Spleen (tissue), 13 donors: Measurements from ENCODE around the gene ZBED2. TPM values are rescaled to one million over a fixed set of nuclear protein-coding genes. Genes with fewer than 3 reads are reported as not detected.
"Not testable (repeated sequence)": the region's sequence is repeated elsewhere in the genome, so short reads cannot be mapped to it uniquely, and the experiment has no call there.

Source experiments
- DNase-seq: peaks from one replicate; pipeline ENCODE4 v3.0.0-alpha.2; 2020
- H3K27ac ChIP-seq, 8 donors: fragments of 200-600 bp; sonication (generic) in 7 of 8; 1 replicate in 4 of 8; 2 replicates in 4 of 8; pipeline versions ENCODE4 v1.5.0 to v1.8.0; 2016 to 2021; ENCODE audit warnings: inconsistent platforms in 4 of 8, mild to moderate bottlenecking in 4 of 8, moderate library complexity in 1 of 8
- H3K27me3 ChIP-seq, 7 donors: fragments of 200-600 bp; sonication (generic) in 6 of 7; replicated peaks in 1 of 7; 1 replicate in 4 of 7; 2 replicates in 3 of 7; pipeline versions ENCODE4 v1.5.0 to v1.8.0; 2016 to 2021; ENCODE audit warnings: inconsistent platforms in 3 of 7, mild to moderate bottlenecking in 1 of 7
- H3K36me3 ChIP-seq, 6 donors: fragments of 200-600 bp; sonication (generic) in 5 of 6; 1 replicate in 4 of 6; 2 replicates in 2 of 6; pipeline versions ENCODE4 v1.5.0 to v1.8.0; 2016 to 2021; ENCODE audit warnings: inconsistent platforms in 2 of 6
- H3K4me1 ChIP-seq, 6 donors: fragments of 200-600 bp; sonication (generic) in 5 of 6; 1 replicate in 3 of 6; 2 replicates in 3 of 6; pipeline versions ENCODE4 v1.5.0 to v1.8.0; 2016 to 2021; ENCODE audit warnings: inconsistent platforms in 3 of 6
- H3K4me3 ChIP-seq, 8 donors: fragments of 200-600 bp; sonication (generic) in 7 of 8; 1 replicate in 4 of 8; 2 replicates in 4 of 8; pipeline versions ENCODE4 v1.5.0 to v1.8.0; 2016 to 2021; ENCODE audit warnings: inconsistent platforms in 4 of 8, mild to moderate bottlenecking in 4 of 8, moderate library complexity in 2 of 8
- H3K9me3 ChIP-seq, 8 donors: fragments of 200-600 bp; sonication (generic) in 7 of 8; 1 replicate in 4 of 8; 2 replicates in 4 of 8; pipeline versions ENCODE4 v1.5.0 to v1.8.0; 2016 to 2021; ENCODE audit warnings: inconsistent platforms in 4 of 8
- POLR2A ChIP-seq, 3 donors: fragments of 450-650 bp; IDR thresholded peaks; one replicate each; pipeline ENCODE4 v1.5.1; 2017; ENCODE audit warnings: antibody characterized with exemption in 3 of 3, mild to moderate bottlenecking in 1 of 3
- POLR2AphosphoS5 ChIP-seq, 3 donors: sonication (generic); formaldehyde crosslinking; IDR thresholded peaks; one replicate each; pipeline ENCODE4 v1.5.1; 2017; ENCODE audit warnings: antibody characterized with exemption in 3 of 3
- WGBS, 5 donors: extraction: QIAGEN DNeasy Blood & Tissue Kit in 3 of 5; methylation state at CpG; one replicate each; pipeline versions ENCODE4 v1.1.5 to v1.1.7; 2013 to 2018; 5-methylcytosine and 5-hydroxymethylcytosine counted together
- intact Hi-C: fragments of 100-400 bp; cut with DNase I; formaldehyde crosslinking; loops from one replicate; pipeline ENCODE4 v1.15.0; 2023; ENCODE audit warnings: low total_unique reads
- long read RNA-seq, 2 donors: transcript quantifications; one replicate each; lab custom pipeline, GENCODE V29; 2026
- polyA plus RNA-seq, 3 donors: library from polyadenylated mRNA; stranded (reverse); fragments of 200-250 nt; gene quantifications; one replicate each; pipeline ENCODE4 v1.2.1, GENCODE V29; 2013
- total RNA-seq, 7 donors: library from RNA; depleted of rRNA in 3 of 7; stranded (reverse); fragments of >200 nt in 3 of 7; fragmentation: NEBNext Ultra II Directional in 4 of 7; extraction: Animal tissue kit (Norgen Biotek cat#: 25700) in 4 of 7; gene quantifications; one replicate each; pipeline versions ENCODE4 v1.1.0 to v1.2.1, GENCODE V29; 2016 to 2021
- TF ChIP-seq, protein P1 (sequence below), 11 experiments: fragments of 200-600 bp in 7 of 11; fragments of 450-650 bp in 4 of 11; sonication (generic) in 4 of 11; IDR thresholded peaks in 8 of 11; conservative IDR thresholded peaks in 3 of 11; 1 replicate in 7 of 11; 2 replicates in 4 of 11; pipeline versions ENCODE4 v1.4.0 to v1.8.0; 2016 to 2021; ENCODE audit warnings: antibody characterized with exemption in 11 of 11, inconsistent platforms in 4 of 11, mild to moderate bottlenecking in 1 of 11
- donor health status: healthy with polysubstance abuse.
- donor health status: DM: no; HTN: no; CAD: no; lungs with moderate emphysema.
- donor health status: DM: no; HTN: no; CAD: no.
- donor health status: Bipolar disorder and iron deficiency.
- donor health status: healthy.
- donor health status: DM: no; HTN: no; CAD: no.
- donor health status: DM: yes; HTN: yes; CAD: no.

The ZBED2 gene, protein sequence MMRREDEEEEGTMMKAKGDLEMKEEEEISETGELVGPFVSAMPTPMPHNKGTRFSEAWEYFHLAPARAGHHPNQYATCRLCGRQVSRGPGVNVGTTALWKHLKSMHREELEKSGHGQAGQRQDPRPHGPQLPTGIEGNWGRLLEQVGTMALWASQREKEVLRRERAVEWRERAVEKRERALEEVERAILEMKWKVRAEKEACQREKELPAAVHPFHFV
- total RNA-seq (under 1 TPM in 1 of 7 donors, not detected in 6; 0.28 TPM), polyA plus RNA-seq (under 1 TPM; 0.20 to 0.80 (median 0.29) TPM)
- long read RNA-seq, donor 1: 0 reads
- long read RNA-seq, donor 2: 0 reads

GRCh38 chr3:111595232-111595631 is at the start of gene ZBED2:
ZBED2 (minus strand) TSS chr3:111595346; CDS start chr3:111594201, 1,145 bp downstream.
- TF ChIP-seq POLR2AphosphoS5 (IDR thresholded peaks at IDR 0.05) (no peak), POLR2A (IDR thresholded peaks at IDR 0.05) (no peak)
- TF ChIP-seq, protein P1, sequence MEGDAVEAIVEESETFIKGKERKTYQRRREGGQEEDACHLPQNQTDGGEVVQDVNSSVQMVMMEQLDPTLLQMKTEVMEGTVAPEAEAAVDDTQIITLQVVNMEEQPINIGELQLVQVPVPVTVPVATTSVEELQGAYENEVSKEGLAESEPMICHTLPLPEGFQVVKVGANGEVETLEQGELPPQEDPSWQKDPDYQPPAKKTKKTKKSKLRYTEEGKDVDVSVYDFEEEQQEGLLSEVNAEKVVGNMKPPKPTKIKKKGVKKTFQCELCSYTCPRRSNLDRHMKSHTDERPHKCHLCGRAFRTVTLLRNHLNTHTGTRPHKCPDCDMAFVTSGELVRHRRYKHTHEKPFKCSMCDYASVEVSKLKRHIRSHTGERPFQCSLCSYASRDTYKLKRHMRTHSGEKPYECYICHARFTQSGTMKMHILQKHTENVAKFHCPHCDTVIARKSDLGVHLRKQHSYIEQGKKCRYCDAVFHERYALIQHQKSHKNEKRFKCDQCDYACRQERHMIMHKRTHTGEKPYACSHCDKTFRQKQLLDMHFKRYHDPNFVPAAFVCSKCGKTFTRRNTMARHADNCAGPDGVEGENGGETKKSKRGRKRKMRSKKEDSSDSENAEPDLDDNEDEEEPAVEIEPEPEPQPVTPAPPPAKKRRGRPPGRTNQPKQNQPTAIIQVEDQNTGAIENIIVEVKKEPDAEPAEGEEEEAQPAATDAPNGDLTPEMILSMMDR (IDR thresholded peaks at IDR 0.05 in 8 of 11, conservative IDR thresholded peaks at IDR 0.05 in 3 of 11): no peak
- Histone ChIP-seq H3K27ac (no peak within 1 kb of the TSS), H3K4me1 (peaks cover 0 to 22% (median 1%) of the 10 kb centered on the region in 6 donors), H3K4me3 (no peak within 1 kb of the TSS), H3K36me3 (peaks cover 0 to 11% (median 0%) of the 10 kb centered on the region in 6 donors), H3K9me3 (no peaks in the 10 kb centered on the region), H3K27me3 (no peaks in the 10 kb centered on the region)
- DNase-seq: no peak
- intact Hi-C loops: no loop called here
- WGBS, 5 donors: 54 to 70% (median 61%) methylated on average over 2 of the region's 2 CpGs

- TF ChIP-seq POLR2AphosphoS5 (IDR thresholded peaks at IDR 0.05) (no peak), POLR2A (IDR thresholded peaks at IDR 0.05) (no peak)
- TF ChIP-seq, protein P1 (IDR thresholded peaks at IDR 0.05 in 8 of 11, conservative IDR thresholded peaks at IDR 0.05 in 3 of 11): no peak
- no peak for DNase-seq
- Histone ChIP-seq H3K4me3 (no peak overlapping the region), H3K27me3 (no peaks in the 10 kb centered on the region), H3K36me3 (peaks cover 0 to 26% (median 0%) of the 10 kb centered on the region in 6 donors), H3K9me3 (peaks cover 0 to 22% (median 18%) of the 10 kb centered on the region in 8 donors), H3K27ac (no peak overlapping the region), H3K4me1 (no peaks in the 10 kb centered on the region)
- 81 to 95% (median 87%) methylated on average over 4 of the region's 4 CpGs for WGBS, 5 donors
- intact Hi-C loops: no loop called here
Observed at GRCh38 chr3:111639316-111639715, 44.2 kb upstream of the ZBED2 start.

GRCh38 chr3:111636366-111636885 is 41.3 kb upstream of the ZBED2 start:
- no peak overlapping the region for H3K4me3 ChIP-seq
- TF ChIP-seq, protein P1 (IDR thresholded peaks at IDR 0.05 in 8 of 11, conservative IDR thresholded peaks at IDR 0.05 in 3 of 11): no peak
- TF ChIP-seq POLR2A (IDR thresholded peaks at IDR 0.05) (no peak), POLR2AphosphoS5 (IDR thresholded peaks at IDR 0.05) (no peak)
- H3K36me3 ChIP-seq: peaks cover 0 to 26% (median 0%) of the 10 kb centered on the region in 6 donors
- intact Hi-C loops: no loop called here
- H3K27me3 ChIP-seq: no peaks in the 10 kb centered on the region
- H3K4me1 ChIP-seq: no peaks in the 10 kb centered on the region
- 68 to 90% (median 84%) methylated on average over 4 of the region's 4 CpGs for WGBS, 5 donors
- DNase-seq: no peak
- no peak overlapping the region for H3K27ac ChIP-seq
- H3K9me3 ChIP-seq: no peaks in the 10 kb centered on the region

DNA sequence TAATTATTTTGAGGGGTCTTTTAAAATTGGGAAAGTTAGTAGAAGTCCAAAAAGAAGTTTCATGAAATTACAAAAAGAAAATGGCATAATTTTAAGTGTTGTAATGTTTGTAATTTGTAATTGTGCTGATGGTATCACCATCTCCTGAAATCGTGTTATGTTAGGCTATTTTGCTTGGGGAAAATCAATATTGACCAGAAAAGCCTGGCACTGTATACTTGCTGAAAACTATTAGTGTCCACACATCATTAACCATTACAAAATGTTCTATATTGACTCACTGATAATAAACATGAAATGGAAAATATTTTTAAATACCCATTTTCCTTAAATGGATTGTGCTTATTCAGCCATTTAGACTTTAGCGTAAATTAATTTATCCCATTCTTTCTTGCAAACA is 40.3 kb upstream of the ZBED2 start:
- H3K27me3 ChIP-seq: no peaks in the 10 kb centered on the region
- no peak for DNase-seq
- H3K36me3 ChIP-seq: peaks cover 0 to 26% (median 0%) of the 10 kb centered on the region in 6 donors
- peaks cover 0 to 4% (median 0%) of the 10 kb centered on the region in 8 donors for H3K9me3 ChIP-seq
- WGBS, 5 donors: 85 to 89% (median 86%) methylated on average over 2 of the region's 2 CpGs
- intact Hi-C loops: no loop called here
- H3K4me3 ChIP-seq: no peak overlapping the region
- H3K4me1 ChIP-seq: no peaks in the 10 kb centered on the region
- H3K27ac ChIP-seq: no peak overlapping the region
- TF ChIP-seq POLR2AphosphoS5 (IDR thresholded peaks at IDR 0.05): no peak
- TF ChIP-seq POLR2A (IDR thresholded peaks at IDR 0.05): no peak
- TF ChIP-seq, protein P1 (IDR thresholded peaks at IDR 0.05 in 8 of 11, conservative IDR thresholded peaks at IDR 0.05 in 3 of 11): no peak

DNA sequence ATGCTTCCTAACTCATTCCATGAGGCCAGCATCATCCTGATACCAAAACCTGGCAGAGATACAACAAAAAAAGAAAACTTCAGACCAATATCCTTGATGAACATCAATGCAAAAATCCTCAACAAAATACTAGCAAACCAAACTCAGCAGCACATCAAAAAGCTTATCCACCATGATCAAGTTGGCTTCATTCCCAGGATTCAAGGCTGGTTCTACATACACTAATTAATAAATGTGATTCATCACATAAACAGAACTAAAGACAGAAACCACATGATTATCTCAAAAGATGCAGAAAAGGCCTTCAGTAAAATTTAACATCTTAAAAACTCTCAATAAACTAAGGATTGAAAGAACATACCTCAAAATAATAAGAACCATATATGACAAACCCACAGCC is 35.5 kb upstream of the ZBED2 start:
- H3K4me1 ChIP-seq, H3K27me3 ChIP-seq, H3K4me3 ChIP-seq, intact Hi-C loops, H3K27ac ChIP-seq, DNase-seq: not testable (repeated sequence)
- Histone ChIP-seq H3K36me3 (peaks cover 0 to 17% (median 0%) of the 10 kb centered on the region in 6 donors), H3K9me3 (peaks cover 0 to 28% (median 23%) of the 10 kb centered on the region in 8 donors)

GRCh38 chr3:111629018-111629417 is 33.9 kb upstream of the ZBED2 start:
- H3K4me3 ChIP-seq, H3K27ac ChIP-seq, intact Hi-C loops, H3K27me3 ChIP-seq, DNase-seq, H3K4me1 ChIP-seq: not testable (repeated sequence)
- Histone ChIP-seq H3K9me3 (peaks cover 0 to 28% (median 23%) of the 10 kb centered on the region in 8 donors), H3K36me3 (peaks cover 0 to 22% (median 0%) of the 10 kb centered on the region in 6 donors)
- WGBS, 5 donors: 90 to 100% (median 97%) methylated on average over 1 of the region's 1 CpG
